ENCODE data around the gene CCL7.

Gene CCL7

DNA sequence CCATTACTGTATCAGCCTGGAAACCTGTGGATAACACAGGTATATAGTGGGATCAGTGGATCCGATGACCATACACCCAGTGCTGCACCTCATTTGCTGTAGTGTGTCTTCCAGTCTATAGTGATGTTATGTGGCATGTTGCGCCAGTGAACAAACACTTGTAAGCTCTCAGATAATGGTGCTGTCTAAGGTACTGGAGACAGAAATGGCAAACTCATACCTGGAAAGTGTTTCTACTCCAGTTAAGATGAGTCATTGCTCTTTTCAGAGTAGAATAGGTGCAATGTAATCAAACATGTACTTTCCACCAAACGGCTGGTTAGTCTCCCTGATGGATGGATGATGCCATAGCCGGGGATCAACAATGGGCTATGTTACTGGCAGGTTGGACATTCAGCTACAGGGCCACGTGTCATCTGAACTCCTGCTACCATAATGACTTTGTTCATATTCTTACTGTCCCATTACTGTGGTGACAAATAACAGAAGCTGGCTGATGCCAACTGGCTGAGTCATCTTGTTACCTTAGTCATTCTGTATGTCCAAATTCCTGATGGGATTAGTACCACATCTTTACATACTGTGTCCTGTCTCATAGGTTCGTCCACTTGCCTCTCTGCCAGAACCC is 21.8 kb downstream of the CCL7 start:
- no peak for DNase-seq

DNA sequence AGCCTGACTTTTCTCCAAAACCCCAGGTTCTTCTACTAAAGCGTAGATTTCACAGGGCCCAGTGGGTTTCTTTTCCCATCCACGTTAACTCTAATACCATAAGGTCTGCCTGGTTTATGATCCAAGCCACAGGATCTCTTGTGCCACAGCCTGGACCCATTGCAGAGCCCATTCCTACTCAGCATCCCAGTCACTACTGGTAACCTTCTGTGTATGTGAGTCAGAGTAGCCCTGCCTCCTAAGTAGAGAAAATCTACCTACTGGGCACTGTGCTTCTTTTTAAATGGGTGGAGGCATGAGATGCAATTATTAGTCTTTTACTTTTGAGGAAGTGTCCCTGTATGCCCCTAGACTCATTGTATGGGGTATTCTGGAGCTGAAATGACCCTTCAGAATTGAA is 29.0 kb downstream of the CCL7 start:
- no peak for DNase-seq

DNA sequence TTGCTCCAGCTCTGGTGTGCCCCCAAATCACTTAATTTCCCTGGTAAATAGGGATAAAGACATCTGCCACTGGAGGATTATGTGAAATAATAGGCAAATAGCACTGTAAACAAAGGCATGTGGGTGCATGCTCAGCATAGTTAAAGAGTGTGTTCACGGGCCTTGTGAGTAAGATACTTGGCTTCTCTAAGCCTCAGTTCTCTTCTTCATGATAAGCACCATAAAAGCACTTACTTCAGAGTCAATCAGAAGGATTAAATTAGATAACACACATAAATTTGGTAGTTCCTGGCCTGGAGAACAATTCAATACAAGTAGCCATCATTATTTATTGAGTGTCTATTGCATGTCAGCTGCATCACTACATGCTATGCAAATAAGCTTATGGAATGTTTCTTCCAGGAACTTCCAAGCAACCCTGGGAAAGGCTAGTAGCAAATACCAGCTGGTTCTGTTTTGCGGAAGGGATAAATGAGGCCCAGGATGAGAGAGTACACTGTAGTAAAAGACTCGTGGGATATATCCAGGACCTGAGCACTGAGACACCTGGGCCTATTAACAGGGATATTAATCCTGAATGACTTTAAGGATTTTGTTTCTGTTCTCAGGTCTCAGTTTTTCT is 30.0 kb downstream of the CCL7 start:
- no peak for DNase-seq

DNA sequence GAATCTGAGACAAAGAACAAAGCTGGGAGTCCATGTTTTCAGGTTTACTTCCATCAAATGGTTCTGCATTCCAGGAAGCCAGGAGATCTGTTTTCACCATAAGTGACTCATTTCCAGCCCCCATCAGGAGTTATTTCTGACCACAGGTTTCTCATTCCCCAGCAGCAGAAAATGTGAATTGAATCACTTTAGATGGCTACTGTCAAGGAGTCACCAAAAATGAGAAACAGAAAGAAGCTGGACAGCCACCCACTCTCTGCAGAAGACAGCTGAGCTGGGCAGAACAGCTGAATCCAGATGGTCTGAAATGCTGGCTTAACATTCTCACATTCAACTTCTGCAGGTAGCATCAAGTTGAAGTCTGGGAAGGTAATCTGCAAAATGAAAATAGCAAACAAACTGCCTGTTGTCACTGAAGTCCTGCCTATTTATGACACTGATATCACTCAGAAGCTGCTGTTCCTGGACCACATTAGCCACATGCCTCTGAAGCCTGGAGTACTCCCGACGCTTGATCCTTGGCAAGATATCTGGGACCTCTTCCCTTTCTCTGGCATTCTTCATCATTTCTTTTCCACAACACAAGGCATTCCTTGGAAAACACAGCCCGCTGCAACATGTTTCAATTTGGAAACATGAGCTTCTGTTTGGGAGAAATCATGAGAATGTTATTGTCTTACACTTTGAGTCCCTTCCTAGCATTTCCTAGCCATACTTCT is 30.8 kb downstream of the CCL7 start:
- DNase-seq: no peak

DNA sequence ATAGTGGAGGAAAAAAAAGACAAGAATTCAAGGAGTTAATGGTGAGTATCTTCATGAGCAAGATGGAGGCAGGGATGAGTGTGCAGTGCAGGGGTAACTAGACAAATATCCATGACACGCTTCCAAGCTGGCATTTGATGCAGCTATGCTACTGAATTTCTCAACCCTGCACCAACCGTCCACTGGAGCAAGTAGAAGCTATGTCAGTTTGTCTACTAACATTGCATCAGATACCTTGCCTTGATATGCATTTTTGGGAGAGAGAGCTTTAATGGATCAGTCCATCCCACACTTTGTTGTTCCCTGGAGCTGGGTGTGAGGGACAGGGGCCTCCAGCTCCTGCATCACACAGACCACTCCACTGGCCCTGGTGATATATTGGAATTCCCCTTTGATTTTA is 32.0 kb downstream of the CCL7 start:
- DNase-seq: no peak

DNA sequence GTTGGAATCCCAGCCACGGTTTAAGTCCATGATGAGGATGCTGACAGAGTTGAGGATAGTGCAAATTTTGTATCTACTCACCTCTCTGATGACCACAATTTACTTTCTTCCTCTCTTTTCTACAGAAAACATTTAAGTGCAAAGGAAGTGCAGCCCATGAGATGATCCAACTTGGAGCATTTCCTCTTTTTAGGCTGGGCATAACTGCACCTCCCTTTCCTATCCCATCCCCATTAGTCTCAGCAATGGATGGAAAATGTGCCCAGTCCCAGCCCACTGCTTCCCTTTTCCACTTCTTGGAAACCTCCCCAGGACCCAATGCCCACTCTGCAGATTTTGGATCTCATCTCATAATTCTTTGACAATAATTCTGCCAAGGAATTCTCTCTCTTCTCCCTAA is 32.6 kb downstream of the CCL7 start:
- DNase-seq: no peak

DNA sequence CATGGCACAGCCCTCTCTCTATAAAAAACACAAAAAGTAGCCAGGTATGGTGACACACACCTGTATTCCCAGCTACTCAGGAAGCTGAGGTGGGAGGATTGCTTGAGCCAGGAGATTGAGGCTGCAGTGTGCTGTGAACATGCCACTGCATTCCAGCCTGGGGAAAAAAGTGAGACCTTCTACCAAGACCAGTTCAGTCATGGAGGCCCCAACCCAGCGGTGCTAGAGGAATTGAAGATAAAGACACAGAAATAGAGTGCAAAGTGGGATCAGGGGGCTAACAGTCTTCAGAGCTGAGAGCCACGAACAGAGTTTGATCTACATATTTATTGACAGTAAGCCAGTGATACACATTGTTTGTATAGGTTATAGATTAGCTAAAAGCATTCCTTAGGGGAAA is 33.6 kb downstream of the CCL7 start:
- DNase-seq: no peak

DNA sequence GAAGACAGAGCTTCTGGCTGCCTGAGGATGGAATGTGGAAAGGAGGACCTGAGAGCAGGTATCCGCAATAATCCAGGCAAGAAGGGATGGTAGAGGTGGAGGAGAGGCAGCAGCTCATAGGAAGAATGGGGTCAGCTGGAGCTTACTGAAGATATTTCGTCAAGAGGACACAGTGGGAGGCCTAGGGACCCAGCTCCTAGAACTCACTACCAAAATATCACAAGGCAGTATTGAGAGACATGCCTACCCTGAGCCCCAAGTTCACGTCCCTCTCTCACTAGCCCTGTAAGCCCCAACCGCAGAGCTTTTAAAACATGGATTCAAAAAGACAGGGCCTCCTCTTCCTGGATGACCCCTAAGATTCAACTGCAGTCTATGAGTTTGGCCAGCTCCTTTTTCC is 35.0 kb downstream of the CCL7 start:
- DNase-seq: no peak

DNA sequence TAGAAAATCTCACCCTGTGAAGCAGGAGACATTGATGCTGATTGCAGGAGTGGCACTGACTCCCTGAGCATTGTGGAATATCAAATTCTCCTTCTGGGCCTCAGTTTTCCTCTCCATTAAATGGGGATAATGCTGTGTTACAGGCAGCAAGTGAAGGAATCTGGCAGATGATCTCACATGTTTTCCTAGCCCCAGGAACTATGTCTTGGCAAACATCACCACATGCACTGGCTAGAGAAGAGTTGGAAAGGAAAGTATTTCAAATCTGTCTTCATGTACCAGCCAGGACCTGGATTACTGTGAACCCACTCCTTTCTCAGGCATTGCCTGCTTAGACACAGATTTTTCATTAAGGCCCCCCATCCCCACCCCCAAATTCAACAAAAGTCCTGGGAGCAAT is 35.6 kb downstream of the CCL7 start:
- DNase-seq: no peak

DNA sequence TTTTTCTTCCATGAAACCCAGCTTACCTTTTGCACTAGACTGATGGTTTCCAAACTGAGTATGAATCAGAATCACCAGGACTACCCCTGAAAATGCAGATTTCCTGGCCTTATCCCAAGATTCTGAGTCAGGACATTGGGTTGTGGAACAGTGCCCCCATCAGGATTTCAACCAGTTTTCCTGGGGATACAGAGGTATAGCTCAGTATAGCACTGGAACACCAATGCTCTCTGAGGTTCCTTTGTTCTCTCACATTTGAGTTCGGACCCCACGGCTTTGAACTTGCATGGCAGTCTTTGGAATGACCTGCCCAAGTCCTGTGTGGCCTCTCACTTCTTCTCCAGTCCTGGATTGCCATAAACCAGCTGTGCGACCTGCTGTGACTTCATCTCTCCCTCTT is 36.4 kb downstream of the CCL7 start:
- no peak for DNase-seq

DNA sequence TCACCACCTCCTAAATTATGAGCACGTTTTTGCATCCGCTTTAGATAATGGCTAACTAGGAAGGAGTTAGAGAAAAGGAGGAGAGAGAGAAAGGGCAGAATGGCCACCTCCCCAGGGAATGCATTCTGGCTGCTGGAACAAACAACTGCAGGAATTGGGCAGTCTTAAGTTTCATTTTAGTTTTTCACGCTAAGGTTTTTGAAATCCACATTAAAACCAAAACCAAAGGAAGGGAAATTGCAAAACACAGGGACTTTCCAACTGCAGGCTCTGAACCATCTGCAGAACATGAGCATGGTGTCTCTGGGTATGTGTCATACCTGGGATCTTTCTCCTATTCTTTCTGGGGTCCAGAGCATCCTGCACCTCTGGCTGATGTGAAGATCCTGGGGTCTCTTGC is 37.1 kb downstream of the CCL7 start:
- DNase-seq: no peak

DNA sequence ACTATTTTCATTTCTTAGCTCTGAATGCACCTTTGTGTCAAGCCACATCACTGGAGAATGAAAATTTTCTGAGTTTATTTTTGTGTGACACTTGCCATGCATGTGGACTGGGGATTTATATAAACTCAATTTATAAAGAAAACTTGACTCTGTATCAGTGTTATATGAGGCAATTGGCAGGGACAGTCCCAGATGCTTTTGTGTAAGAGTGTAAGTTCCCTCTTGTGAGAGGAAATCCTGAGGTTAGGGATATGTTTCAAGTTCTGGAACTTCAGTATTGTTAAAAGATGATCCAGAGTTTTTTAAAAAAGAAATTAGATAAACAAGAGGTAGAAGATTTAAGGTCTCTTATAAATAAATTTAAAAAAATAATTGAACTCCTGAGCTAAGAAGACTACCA is 38.4 kb downstream of the CCL7 start:
- DNase-seq: no peak

DNA sequence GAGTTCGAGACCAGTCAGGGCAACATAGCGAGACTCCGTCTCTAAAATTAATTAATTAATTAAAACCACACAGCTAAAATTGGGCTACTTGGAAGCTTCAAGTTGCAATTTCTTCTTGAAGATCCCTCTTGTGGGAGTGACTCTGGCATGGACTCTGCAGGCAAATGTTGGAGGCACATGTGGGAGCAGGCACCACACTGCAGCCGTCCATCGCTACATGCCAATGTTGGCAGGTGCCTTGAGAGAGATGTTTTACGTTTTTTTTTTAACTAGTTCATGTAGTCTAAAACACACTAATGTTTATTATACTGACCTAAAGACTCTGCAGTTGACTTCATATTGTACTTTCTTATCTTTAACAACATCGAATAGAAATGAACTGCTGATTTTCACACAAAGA is 41.3 kb downstream of the CCL7 start:
- DNase-seq: no peak

DNA sequence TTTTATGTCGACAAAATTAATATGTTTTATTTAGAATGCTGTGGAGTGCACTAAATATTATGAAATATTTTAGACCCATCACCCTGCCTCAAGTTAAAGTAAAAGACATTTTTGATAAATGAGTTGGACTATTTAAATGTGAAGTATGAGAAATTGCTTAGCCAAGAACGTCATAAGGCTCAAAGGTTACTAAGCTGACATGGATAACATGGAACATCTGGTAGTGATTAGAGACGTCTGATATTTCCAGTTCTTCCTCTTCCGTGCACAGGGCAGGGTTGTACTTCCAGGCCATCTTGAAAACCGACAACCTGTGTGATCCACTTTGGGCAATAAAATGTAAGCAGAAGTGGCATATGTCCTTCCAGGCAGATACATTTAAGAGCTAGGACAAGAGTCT is 42.1 kb downstream of the CCL7 start:
- DNase-seq: no peak

DNA sequence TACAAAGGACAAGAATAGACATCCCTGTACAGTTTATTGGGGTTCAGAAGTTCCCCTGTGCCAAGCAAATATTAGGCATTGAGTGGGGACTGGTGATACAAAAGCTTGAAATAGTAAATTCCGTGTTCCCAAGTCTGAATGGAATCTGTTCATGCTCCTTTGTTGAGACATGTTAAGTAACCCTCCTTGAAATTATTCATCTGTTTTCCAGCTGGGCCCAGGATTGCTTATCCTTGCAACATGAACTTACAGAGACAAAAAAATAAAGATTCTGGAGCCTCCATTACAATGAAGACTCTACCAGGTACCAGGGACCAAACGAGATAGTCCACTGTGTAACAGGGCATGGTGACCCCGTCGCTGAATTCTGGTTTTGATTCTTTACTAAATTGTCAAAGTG is 43.1 kb downstream of the CCL7 start:
- DNase-seq: no peak

DNA sequence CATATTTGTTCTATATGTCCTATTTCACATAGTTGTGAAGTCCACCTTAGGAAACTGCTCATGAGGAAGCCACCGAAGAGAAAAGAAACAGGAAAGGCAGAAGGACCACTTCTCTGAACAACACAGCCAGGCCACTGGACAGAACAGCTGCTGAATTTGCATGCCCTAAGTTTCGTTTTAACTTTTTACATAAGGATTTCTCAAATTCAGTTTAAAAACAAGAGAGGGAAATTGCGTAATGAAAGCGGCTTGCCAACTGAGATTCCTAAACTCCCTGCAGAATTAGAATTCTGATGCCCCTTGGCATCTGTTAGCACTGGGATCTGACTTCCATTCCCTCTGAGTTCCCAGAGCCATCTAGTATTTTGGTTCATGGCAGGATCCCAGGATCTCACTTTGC is 44.3 kb downstream of the CCL7 start:
- DNase-seq: no peak

DNA sequence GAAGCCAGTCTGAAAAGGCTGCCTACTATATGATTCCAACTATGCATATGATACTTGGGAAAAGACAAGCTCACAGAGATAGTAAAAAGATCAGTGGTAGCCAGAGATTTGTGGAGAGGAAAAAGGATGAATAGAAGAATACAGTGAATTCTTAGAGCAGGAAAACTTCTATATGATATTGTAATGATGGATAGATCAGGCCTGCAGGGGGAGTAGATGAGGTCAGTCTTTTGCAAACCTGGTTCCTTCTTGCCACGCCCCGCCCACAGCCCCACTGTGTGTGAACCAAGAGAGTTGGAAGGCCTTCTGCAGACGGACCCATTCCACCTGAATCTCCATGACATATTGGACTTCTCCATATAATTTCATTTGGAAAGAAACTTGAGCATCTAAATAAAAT is 48.5 kb downstream of the CCL7 start:
- no peak for DNase-seq

DNA sequence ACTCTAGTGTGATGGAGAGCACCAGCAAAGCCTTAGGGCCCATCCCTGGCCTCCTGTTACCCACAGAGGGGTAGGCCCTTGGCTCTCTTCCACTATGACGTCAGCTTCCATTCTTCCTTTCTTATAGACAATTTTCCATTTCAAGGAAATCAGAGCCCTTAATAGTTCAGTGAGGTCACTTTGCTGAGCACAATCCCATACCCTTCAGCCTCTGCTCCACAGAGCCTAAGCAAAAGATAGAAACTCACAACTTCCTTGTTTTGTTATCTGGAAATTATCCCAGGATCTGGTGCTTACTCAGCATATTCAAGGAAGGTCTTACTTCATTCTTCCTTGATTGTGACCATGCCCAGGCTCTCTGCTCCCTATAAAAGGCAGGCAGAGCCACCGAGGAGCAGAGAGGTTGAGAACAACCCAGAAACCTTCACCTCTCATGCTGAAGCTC is 49.0 kb downstream of the CCL7 start, which contains the start of gene CCL8:
Gene CCL8 (plus strand): TSS at position 397 of the 445 bp plus-strand sequence. CDS start 67 bp downstream, outside the sequence.
- no peak for DNase-seq

Data from CD4-positive, alpha-beta T cell treated with Interleukin-10 for 1 hour (primary cell).